ENCODE results near the gene TSPAN33. TPM values are rescaled to one million over a fixed set of nuclear protein-coding genes. Genes with fewer than 3 reads are reported as not detected.
"Not testable (repeated sequence)": the region's sequence is repeated elsewhere in the genome, so short reads cannot be mapped to it uniquely, and the experiment has no call there.

TSPAN33 gene
- total RNA-seq, 4 donors from 2014 or later, result 5.6 to 9.1 (median 7.8) TPM

GRCh38 chr7:129212126-129212525 lies 67.6 kb downstream of the TSPAN33 start:
- TF ChIP-seq POLR2A (IDR thresholded peaks at IDR 0.05) (no peak), CTCF (IDR thresholded peaks at IDR 0.05 in 4 of 5, conservative IDR thresholded peaks at IDR 0.05 in 1 of 5) (no peak)
- intact Hi-C loops (cut with DNase I; ENCODE audit: low total_unique reads), result no loop called here
- ATAC-seq (no peak), DNase-seq (no peak)
- Histone ChIP-seq H3K4me1 (peaks cover 0 to 3% of the 10 kb centered on the region in 2 donors), H3K27me3 (no peaks in the 10 kb centered on the region), H3K36me3 (no peaks in the 10 kb centered on the region), H3K4me3 (no peak overlapping the region), H3K27ac (no peak overlapping the region), H3K9me3 (no peaks in the 10 kb centered on the region)
- in situ Hi-C loops (cut with MboI; ENCODE audit: low sequenced_read_pairs in 4 of 4), result loop anchor here in 3 of 4 donors (10.0 to 25.0 kb wide), 4 partner anchors 83 to 263 kb away; no protein-coding TSS in a partner anchor

GRCh38 chr7:129212596-129212995 lies 68.1 kb downstream of the TSPAN33 start:
- no peaks in the 10 kb centered on the region for H3K27me3 ChIP-seq
- no peak overlapping the region for H3K27ac ChIP-seq
- no peaks in the 10 kb centered on the region for H3K9me3 ChIP-seq
- DNase-seq (no peak), ATAC-seq (no peak)
- no peak for TF ChIP-seq CTCF (IDR thresholded peaks at IDR 0.05 in 4 of 5, conservative IDR thresholded peaks at IDR 0.05 in 1 of 5)
- no peak for TF ChIP-seq POLR2A (IDR thresholded peaks at IDR 0.05)
- H3K4me1 ChIP-seq, result peaks cover 0 to 3% of the 10 kb centered on the region in 2 donors
- in situ Hi-C loops (cut with MboI; ENCODE audit: low sequenced_read_pairs in 4 of 4) (loop anchor here in 3 of 4 donors (10.0 to 25.0 kb wide), 4 partner anchors 82 to 262 kb away; no protein-coding TSS in a partner anchor), intact Hi-C loops (cut with DNase I; ENCODE audit: low total_unique reads) (no loop called here)
- no peaks in the 10 kb centered on the region for H3K36me3 ChIP-seq
- no peak overlapping the region for H3K4me3 ChIP-seq

- DNase-seq (no peak), ATAC-seq (no peak)
- in situ Hi-C loops (cut with MboI; ENCODE audit: low sequenced_read_pairs in 4 of 4), result loop anchor here in 3 of 4 donors (10.0 to 25.0 kb wide), 4 partner anchors 81 to 261 kb away; no protein-coding TSS in a partner anchor
- TF ChIP-seq POLR2A (IDR thresholded peaks at IDR 0.05), result no peak
- no peak for TF ChIP-seq CTCF (IDR thresholded peaks at IDR 0.05 in 4 of 5, conservative IDR thresholded peaks at IDR 0.05 in 1 of 5)
- Histone ChIP-seq H3K4me1 (peaks cover 0 to 3% of the 10 kb centered on the region in 2 donors), H3K36me3 (no peaks in the 10 kb centered on the region), H3K4me3 (no peak overlapping the region), H3K9me3 (no peaks in the 10 kb centered on the region), H3K27ac (no peak overlapping the region), H3K27me3 (no peaks in the 10 kb centered on the region)
- intact Hi-C loops (cut with DNase I; ENCODE audit: low total_unique reads), result no loop called here
These were observed 69.3 kb downstream of the TSPAN33 start for GRCh38 chr7:129213828-129214227.

- in situ Hi-C loops (cut with MboI; ENCODE audit: low sequenced_read_pairs in 4 of 4), result loop anchor here (5.0 to 25.0 kb wide), 6 partner anchors 79 to 259 kb away; no protein-coding TSS in a partner anchor
- H3K27ac ChIP-seq; DNase-seq; H3K27me3 ChIP-seq; intact Hi-C loops (cut with DNase I; ENCODE audit: low total_unique reads); ATAC-seq; H3K36me3 ChIP-seq; H3K4me3 ChIP-seq; H3K9me3 ChIP-seq; H3K4me1 ChIP-seq: not testable (repeated sequence)
These were observed 71.2 kb downstream of the TSPAN33 start for GRCh38 chr7:129215691-129216090.

GRCh38 chr7:129216101-129216715 lies 71.7 kb downstream of the TSPAN33 start:
- H3K27ac ChIP-seq; intact Hi-C loops (cut with DNase I; ENCODE audit: low total_unique reads); H3K9me3 ChIP-seq; H3K4me1 ChIP-seq; H3K36me3 ChIP-seq; DNase-seq; H3K27me3 ChIP-seq; ATAC-seq; H3K4me3 ChIP-seq: not testable (repeated sequence)
- in situ Hi-C loops (cut with MboI; ENCODE audit: low sequenced_read_pairs in 4 of 4), result loop anchor here (5.0 to 25.0 kb wide), 6 partner anchors 79 to 259 kb away; no protein-coding TSS in a partner anchor

- H3K4me3 ChIP-seq; H3K27ac ChIP-seq; H3K36me3 ChIP-seq; H3K4me1 ChIP-seq; ATAC-seq; DNase-seq; H3K9me3 ChIP-seq; intact Hi-C loops (cut with DNase I; ENCODE audit: low total_unique reads); H3K27me3 ChIP-seq: not testable (repeated sequence)
- in situ Hi-C loops (cut with MboI; ENCODE audit: low sequenced_read_pairs in 4 of 4), result loop anchor here (5.0 to 25.0 kb wide), 6 partner anchors 78 to 258 kb away; no protein-coding TSS in a partner anchor
These were observed 72.4 kb downstream of the TSPAN33 start for GRCh38 chr7:129216821-129217416.

Data from gastrocnemius medialis (tissue), 4 donors.